ENCODE data around the gene KCTD8.

DNA sequence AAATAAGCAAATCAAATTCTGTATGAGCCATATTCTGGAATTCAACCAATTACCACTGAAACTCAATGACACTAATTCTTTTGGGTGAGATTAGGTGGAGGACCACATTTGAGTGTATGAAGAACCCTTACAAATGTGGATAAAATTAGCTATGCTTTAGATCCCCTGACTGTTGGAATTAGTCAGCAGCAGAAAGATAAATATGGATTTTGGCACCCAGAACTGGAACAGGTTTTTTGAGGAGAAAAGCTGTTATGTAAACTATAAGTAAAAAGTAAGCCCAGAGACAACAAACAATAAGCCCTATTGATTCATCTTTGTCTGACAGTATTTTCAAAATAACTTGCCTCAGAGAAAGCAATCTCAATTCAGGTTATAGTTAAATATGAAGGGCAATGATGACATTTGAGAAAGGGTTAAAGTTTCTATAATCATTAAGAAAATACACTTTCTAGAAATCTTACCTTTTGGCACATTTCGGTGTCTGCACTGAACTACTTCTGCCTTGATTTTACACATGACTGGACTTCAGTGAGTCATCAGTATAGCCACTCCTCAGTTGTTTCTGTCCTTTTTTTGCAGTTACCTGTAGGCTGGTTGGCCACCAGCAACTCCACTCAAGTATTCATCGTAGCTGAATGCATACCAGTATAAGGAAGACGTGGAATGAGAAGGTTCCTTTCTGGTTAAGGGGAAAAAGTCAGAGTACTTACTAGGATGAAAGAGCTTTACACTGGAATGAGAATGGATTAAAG is 80.0 kb downstream of the KCTD8 start:
- no peak for TF ChIP-seq POLR2AphosphoS5 (IDR thresholded peaks at IDR 0.05)
- TF ChIP-seq, protein P1, sequence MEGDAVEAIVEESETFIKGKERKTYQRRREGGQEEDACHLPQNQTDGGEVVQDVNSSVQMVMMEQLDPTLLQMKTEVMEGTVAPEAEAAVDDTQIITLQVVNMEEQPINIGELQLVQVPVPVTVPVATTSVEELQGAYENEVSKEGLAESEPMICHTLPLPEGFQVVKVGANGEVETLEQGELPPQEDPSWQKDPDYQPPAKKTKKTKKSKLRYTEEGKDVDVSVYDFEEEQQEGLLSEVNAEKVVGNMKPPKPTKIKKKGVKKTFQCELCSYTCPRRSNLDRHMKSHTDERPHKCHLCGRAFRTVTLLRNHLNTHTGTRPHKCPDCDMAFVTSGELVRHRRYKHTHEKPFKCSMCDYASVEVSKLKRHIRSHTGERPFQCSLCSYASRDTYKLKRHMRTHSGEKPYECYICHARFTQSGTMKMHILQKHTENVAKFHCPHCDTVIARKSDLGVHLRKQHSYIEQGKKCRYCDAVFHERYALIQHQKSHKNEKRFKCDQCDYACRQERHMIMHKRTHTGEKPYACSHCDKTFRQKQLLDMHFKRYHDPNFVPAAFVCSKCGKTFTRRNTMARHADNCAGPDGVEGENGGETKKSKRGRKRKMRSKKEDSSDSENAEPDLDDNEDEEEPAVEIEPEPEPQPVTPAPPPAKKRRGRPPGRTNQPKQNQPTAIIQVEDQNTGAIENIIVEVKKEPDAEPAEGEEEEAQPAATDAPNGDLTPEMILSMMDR (IDR thresholded peaks at IDR 0.05) = no peak

Measured in suprapubic skin (tissue), 3 donors.